ENCODE measurements around the gene MNT. TPM values are rescaled to one million over a fixed set of nuclear protein-coding genes. Genes with fewer than 3 reads are reported as not detected.

MNT gene
- total RNA-seq, 4 donors from 2014 or later = 9.5 to 57.8 (median 39.0) TPM

- Histone ChIP-seq H3K27ac (no peak overlapping the region), H3K36me3 (peaks cover 0 to 41% (median 0%) of the 10 kb centered on the region in 3 donors), H3K9me3 (no peaks in the 10 kb centered on the region), H3K27me3 (no peaks in the 10 kb centered on the region), H3K4me1 (no peaks in the 10 kb centered on the region), H3K4me3 (no peak overlapping the region)
- no peak for TF ChIP-seq POLR2A (IDR thresholded peaks at IDR 0.05)
- TF ChIP-seq, protein P1, sequence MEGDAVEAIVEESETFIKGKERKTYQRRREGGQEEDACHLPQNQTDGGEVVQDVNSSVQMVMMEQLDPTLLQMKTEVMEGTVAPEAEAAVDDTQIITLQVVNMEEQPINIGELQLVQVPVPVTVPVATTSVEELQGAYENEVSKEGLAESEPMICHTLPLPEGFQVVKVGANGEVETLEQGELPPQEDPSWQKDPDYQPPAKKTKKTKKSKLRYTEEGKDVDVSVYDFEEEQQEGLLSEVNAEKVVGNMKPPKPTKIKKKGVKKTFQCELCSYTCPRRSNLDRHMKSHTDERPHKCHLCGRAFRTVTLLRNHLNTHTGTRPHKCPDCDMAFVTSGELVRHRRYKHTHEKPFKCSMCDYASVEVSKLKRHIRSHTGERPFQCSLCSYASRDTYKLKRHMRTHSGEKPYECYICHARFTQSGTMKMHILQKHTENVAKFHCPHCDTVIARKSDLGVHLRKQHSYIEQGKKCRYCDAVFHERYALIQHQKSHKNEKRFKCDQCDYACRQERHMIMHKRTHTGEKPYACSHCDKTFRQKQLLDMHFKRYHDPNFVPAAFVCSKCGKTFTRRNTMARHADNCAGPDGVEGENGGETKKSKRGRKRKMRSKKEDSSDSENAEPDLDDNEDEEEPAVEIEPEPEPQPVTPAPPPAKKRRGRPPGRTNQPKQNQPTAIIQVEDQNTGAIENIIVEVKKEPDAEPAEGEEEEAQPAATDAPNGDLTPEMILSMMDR (IDR thresholded peaks at IDR 0.05) = no peak
- DNase-seq = no peak
Measured at GRCh38 chr17:2365132-2365531, 35.7 kb downstream of the MNT start.

DNA sequence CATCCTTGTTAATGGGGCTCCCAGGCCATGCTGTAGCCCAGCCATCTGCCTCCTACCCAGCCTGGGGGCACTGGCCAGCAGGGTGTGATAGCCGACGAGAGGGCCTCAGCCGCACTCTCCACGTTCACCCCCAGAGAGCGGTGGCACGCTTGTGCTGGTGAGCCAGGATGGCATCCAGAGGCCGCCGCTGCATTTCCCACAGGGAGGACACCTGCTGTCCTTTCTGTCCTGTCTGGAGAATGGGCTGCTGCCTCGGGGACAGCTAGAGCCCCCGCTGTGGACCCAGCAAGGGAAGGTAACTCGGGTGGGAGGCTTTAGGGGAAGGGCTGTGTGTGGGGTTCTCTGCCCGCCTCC lies 36.1 kb downstream of the MNT start:
- H3K9me3 ChIP-seq = no peaks in the 10 kb centered on the region
- H3K4me3 ChIP-seq = no peak overlapping the region
- H3K27ac ChIP-seq = no peak overlapping the region
- peaks cover 0 to 41% (median 0%) of the 10 kb centered on the region in 3 donors for H3K36me3 ChIP-seq
- H3K4me1 ChIP-seq = peaks cover 0 to 2% (median 0%) of the 10 kb centered on the region in 4 donors
- no peak for TF ChIP-seq POLR2A (IDR thresholded peaks at IDR 0.05)
- TF ChIP-seq, protein P1 (IDR thresholded peaks at IDR 0.05) = no peak
- no peak for DNase-seq
- no peaks in the 10 kb centered on the region for H3K27me3 ChIP-seq

DNA sequence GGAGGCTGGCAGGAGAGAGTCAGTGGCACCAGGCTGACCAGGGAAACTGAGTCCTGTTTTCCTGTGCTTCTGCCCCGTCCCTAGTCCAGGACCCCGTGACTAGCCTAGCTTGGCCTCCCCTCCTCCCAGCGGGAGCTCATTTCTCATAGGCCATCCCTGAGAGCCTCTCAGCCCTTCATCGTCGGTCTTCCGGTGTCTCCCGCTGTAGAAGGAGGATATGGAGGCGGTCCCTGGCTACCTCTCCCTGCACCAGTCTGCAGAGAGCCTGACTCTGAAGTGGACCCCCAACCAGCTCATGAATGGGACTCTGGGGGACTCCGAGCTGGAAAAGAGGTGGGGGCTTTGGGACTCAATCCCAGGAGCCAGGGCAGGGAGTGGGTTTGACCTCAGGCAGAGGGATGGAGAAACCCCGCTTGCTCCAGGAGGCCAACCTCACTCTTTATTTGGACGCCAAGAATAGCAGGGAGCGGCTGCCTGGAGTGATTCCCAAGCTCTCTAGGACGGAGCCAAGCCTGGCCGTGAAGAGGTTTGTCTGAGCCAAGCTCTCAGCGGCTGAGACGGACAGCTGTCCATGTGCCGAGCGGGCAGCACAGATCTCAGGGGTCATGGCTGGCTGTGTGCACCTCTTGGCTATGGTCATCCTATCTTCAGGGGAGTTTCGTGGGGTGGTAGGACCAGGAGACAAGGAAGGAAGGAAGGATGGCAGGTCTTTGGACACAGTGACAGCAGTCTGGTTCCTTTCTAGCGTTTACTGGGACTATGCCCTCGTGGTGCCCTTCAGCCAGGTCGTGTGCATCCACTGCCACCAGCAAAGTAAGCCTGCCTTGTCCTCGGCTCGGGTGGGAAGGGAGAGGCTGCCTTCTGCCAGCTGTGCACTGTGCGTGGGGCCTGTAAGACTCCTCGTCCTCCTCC lies 36.8 kb downstream of the MNT start:
- H3K4me3 ChIP-seq = no peak overlapping the region
- H3K9me3 ChIP-seq = no peaks in the 10 kb centered on the region
- H3K27ac ChIP-seq = no peak overlapping the region
- TF ChIP-seq, protein P1 (IDR thresholded peaks at IDR 0.05) = no peak
- no peak for TF ChIP-seq POLR2A (IDR thresholded peaks at IDR 0.05)
- peaks cover 0 to 8% (median 0%) of the 10 kb centered on the region in 4 donors for H3K4me1 ChIP-seq
- H3K36me3 ChIP-seq = peaks cover 0 to 41% (median 0%) of the 10 kb centered on the region in 3 donors
- H3K27me3 ChIP-seq = no peaks in the 10 kb centered on the region
- DNase-seq = no peak

GRCh38 chr17:2363318-2363717 lies 37.5 kb downstream of the MNT start:
- TF ChIP-seq, protein P1 (IDR thresholded peaks at IDR 0.05) = no peak
- TF ChIP-seq POLR2A (IDR thresholded peaks at IDR 0.05) = no peak
- no peak for DNase-seq

DNA sequence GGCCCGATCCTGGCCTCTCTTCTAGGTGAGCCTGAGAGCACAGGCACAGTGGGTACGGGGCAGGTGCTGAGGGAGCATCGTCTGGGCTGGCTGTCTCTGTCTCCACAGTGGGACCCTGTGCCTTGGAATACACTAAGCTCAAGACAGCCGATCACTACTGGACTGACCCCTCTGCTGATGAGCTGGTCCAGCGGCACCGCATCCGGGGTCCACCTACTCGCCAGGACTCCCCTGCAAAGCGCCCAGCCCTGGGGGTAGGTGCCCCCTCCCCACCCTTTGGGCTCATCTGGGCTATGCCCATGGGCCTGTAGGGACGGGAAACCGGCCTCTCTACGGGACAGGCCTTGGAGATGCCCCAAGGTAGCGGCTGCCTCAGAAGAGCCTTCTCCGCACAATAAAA lies 38.0 kb downstream of the MNT start:
- no peak for DNase-seq
- TF ChIP-seq, protein P1 (IDR thresholded peaks at IDR 0.05) = no peak
- TF ChIP-seq POLR2A (IDR thresholded peaks at IDR 0.05) = no peak
- no peak overlapping the region for H3K27ac ChIP-seq
- no peak overlapping the region for H3K4me3 ChIP-seq
- H3K36me3 ChIP-seq = peaks cover 0 to 41% (median 0%) of the 10 kb centered on the region in 3 donors
- no peaks in the 10 kb centered on the region for H3K27me3 ChIP-seq
- no peaks in the 10 kb centered on the region for H3K9me3 ChIP-seq
- H3K4me1 ChIP-seq = peaks cover 0 to 11% (median 0%) of the 10 kb centered on the region in 4 donors

More at GRCh38 chr17:2363318-2363717, 37.5 kb downstream of the MNT start:
- Histone ChIP-seq H3K4me3 (no peak overlapping the region), H3K4me1 (peaks cover 0 to 11% (median 0%) of the 10 kb centered on the region in 4 donors), H3K36me3 (peaks cover 0 to 41% (median 0%) of the 10 kb centered on the region in 3 donors), H3K27ac (no peak overlapping the region), H3K27me3 (no peaks in the 10 kb centered on the region), H3K9me3 (no peaks in the 10 kb centered on the region)

All from Peyer's patch (tissue), 4 donors.